ENCODE measurements around the gene WDR20.

DNA sequence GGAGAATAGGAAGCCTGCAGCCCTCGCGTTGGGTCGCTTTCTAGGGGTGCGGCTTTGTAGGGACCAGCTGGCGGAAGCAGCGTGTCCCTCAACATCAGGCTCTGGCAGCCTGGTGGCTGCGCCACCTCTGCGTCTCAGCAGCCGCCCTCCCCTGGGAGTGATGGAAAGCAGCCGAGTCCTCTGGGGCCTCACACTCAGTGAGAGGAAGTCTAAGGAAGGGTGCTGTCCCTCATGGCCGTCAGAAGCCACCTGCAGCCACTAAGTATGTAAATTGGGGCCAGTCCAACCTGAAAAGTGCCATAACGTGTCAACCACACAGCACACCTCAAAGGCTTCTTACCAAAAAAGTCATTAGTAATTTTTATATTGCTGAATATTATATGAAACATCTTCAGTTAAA lies 80.3 kb downstream of the WDR20 start:
- TF ChIP-seq, protein P1, sequence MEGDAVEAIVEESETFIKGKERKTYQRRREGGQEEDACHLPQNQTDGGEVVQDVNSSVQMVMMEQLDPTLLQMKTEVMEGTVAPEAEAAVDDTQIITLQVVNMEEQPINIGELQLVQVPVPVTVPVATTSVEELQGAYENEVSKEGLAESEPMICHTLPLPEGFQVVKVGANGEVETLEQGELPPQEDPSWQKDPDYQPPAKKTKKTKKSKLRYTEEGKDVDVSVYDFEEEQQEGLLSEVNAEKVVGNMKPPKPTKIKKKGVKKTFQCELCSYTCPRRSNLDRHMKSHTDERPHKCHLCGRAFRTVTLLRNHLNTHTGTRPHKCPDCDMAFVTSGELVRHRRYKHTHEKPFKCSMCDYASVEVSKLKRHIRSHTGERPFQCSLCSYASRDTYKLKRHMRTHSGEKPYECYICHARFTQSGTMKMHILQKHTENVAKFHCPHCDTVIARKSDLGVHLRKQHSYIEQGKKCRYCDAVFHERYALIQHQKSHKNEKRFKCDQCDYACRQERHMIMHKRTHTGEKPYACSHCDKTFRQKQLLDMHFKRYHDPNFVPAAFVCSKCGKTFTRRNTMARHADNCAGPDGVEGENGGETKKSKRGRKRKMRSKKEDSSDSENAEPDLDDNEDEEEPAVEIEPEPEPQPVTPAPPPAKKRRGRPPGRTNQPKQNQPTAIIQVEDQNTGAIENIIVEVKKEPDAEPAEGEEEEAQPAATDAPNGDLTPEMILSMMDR (IDR thresholded peaks at IDR 0.05) = no peak
- no peak for TF ChIP-seq POLR2A (IDR thresholded peaks at IDR 0.05)
